Smooth muscle cell (in vitro differentiated cells): ENCODE measurements around the gene PXT1. TPM values are rescaled to one million over a fixed set of nuclear protein-coding genes. Genes with fewer than 3 reads are reported as not detected.

ENCODE experiments used
- DNase-seq: peaks from one replicate; lab custom pipeline; 2025; ENCODE audit not compliant: unreplicated experiment; lab: John Stamatoyannopoulos, UW
- H2AFZ ChIP-seq: fragments of 200-600 bp; sonication (generic); 2 replicates; pipeline ENCODE4 v1.6.0; 2016; ENCODE audit warnings: antibody characterized with exemption, low read depth, mild to moderate bottlenecking
- H3F3A ChIP-seq: fragments of 200-600 bp; sonication (generic); 2 replicates; pipeline ENCODE4 v1.6.0; 2017; ENCODE audit warnings: antibody characterized with exemption, low read depth
- H3K27ac ChIP-seq: fragments of 200-600 bp; sonication (generic); 2 replicates; pipeline ENCODE4 v1.5.1; 2016; ENCODE audit warnings: low read depth, mild to moderate bottlenecking
- H3K27me3 ChIP-seq: fragments of 200-600 bp; sonication (generic); 2 replicates; pipeline ENCODE4 v1.6.1; 2016; ENCODE audit warnings: low read depth, mild to moderate bottlenecking
- H3K36me3 ChIP-seq: fragments of 200-600 bp; sonication (generic); 2 replicates; pipeline ENCODE4 v1.5.1; 2016; ENCODE audit warnings: low read depth
- H3K4me1 ChIP-seq: fragments of 200-600 bp; sonication (generic); 2 replicates; pipeline ENCODE4 v1.5.1; 2016; ENCODE audit warnings: low read depth
- H3K4me2 ChIP-seq: fragments of 200-600 bp; sonication (generic); 2 replicates; pipeline ENCODE4 v1.6.0; 2016; ENCODE audit warnings: mild to moderate bottlenecking
- H3K4me3 ChIP-seq: fragments of 200-600 bp; sonication (generic); 2 replicates; pipeline ENCODE4 v1.5.1; 2016; ENCODE audit warnings: mild to moderate bottlenecking
- H3K79me2 ChIP-seq: fragments of 200-600 bp; sonication (generic); 2 replicates; pipeline ENCODE4 v1.6.0; 2016; ENCODE audit warnings: low read depth, mild to moderate bottlenecking
- H3K9ac ChIP-seq: fragments of 200-600 bp; sonication (generic); 2 replicates; pipeline ENCODE4 v1.6.0; 2016; ENCODE audit warnings: low read depth
- H3K9me3 ChIP-seq: fragments of 200-600 bp; sonication (generic); replicated peaks from 2 replicates; pipeline ENCODE4 v1.5.1; 2016; ENCODE audit warnings: low read depth
- H4K20me1 ChIP-seq: fragments of 200-600 bp; sonication (generic); 2 replicates; pipeline ENCODE4 v1.6.0; 2016; ENCODE audit warnings: low read depth
- CTCF ChIP-seq: fragments of 200-600 bp; sonication (generic); IDR thresholded peaks from 2 replicates; pipeline ENCODE4 v1.5.1; 2017; ENCODE audit warnings: borderline replicate concordance, mild to moderate bottlenecking, antibody characterized with exemption; ENCODE audit not compliant: insufficient read depth, poor library complexity, severe bottlenecking
- WGBS: methylation state at CpG from one replicate; pipeline ENCODE4 v1.1.7; 2016; ENCODE audit warnings: low lambda C conversion rate; 5-methylcytosine and 5-hydroxymethylcytosine counted together
- polyA plus RNA-seq: library from polyadenylated mRNA; unstranded; fragments of >200 nt; fragmentation: Nextera tagmentation; extraction: Ambion mirVana; gene quantifications from 2 replicates; pipeline ENCODE4 v1.2.1, GENCODE V29; 2016
- total RNA-seq: library from RNA; depleted of rRNA; stranded (reverse); fragments of >200 nt; gene quantifications from 2 replicates; pipeline ENCODE4 v1.2.3, GENCODE V29; 2014

The PXT1 gene
- total and polyA plus RNA-seq, 2 experiments from 2014 or later, result not detected

- H3K4me1 ChIP-seq, result peaks cover 12% of the 10 kb centered on the region
- H3K27ac ChIP-seq, result peak overlapping the region; percentile 56
- no peaks in the 10 kb centered on the region for H4K20me1 ChIP-seq
- H3K9me3 ChIP-seq, result no peaks in the 10 kb centered on the region
- H2AFZ ChIP-seq, result peak overlapping the region; percentile 99
- WGBS, result 1% methylated on average over 51 of the region's 51 CpGs
- TF ChIP-seq CTCF, result peak; percentile 48
- DNase-seq, result peak; percentile 95
- H3K4me2 ChIP-seq, result peak overlapping the region; percentile 96
- no peaks in the 10 kb centered on the region for H3K79me2 ChIP-seq
- peaks cover 9% of the 10 kb centered on the region for H3F3A ChIP-seq
- H3K27me3 ChIP-seq, result no peaks in the 10 kb centered on the region
- no peaks in the 10 kb centered on the region for H3K36me3 ChIP-seq
- H3K4me3 ChIP-seq, result peak overlapping the region; percentile 59
- H3K9ac ChIP-seq, result peak overlapping the region; percentile 42
These were observed 19.4 kb downstream of the PXT1 start for GRCh38 chr6:36423101-36423824.

GRCh38 chr6:36422714-36423100 is 19.9 kb downstream of the PXT1 start:
- no peaks in the 10 kb centered on the region for H3K27me3 ChIP-seq
- H3K36me3 ChIP-seq, result no peaks in the 10 kb centered on the region
- no peaks in the 10 kb centered on the region for H3K79me2 ChIP-seq
- H3F3A ChIP-seq, result peaks cover 9% of the 10 kb centered on the region
- peak overlapping the region; percentile 59 for H3K4me3 ChIP-seq
- H4K20me1 ChIP-seq, result no peaks in the 10 kb centered on the region
- H3K27ac ChIP-seq, result peak overlapping the region; percentile 56
- H3K4me1 ChIP-seq, result peaks cover 12% of the 10 kb centered on the region
- no peaks in the 10 kb centered on the region for H3K9me3 ChIP-seq
- no peak for TF ChIP-seq CTCF
- no peak for DNase-seq
- 50% methylated on average over 4 of the region's 4 CpGs for WGBS
- peak overlapping the region; percentile 42 for H3K9ac ChIP-seq
- peak overlapping the region; percentile 96 for H3K4me2 ChIP-seq
- peak overlapping the region; percentile 96 for H2AFZ ChIP-seq

- WGBS, result 87% methylated on average over 1 of the region's 1 CpG
- H3K27me3 ChIP-seq, result no peaks in the 10 kb centered on the region
- no peak for DNase-seq
- H3K4me2 ChIP-seq, result no peak overlapping the region
- peaks cover 12% of the 10 kb centered on the region for H3K4me1 ChIP-seq
- H3K9ac ChIP-seq, result no peak overlapping the region
- H2AFZ ChIP-seq, result no peak overlapping the region
- no peak overlapping the region for H3K4me3 ChIP-seq
- H3K36me3 ChIP-seq, result no peaks in the 10 kb centered on the region
- no peak for TF ChIP-seq CTCF
- no peaks in the 10 kb centered on the region for H3K9me3 ChIP-seq
- no peaks in the 10 kb centered on the region for H3K79me2 ChIP-seq
- no peaks in the 10 kb centered on the region for H4K20me1 ChIP-seq
- H3K27ac ChIP-seq, result no peak overlapping the region
- H3F3A ChIP-seq, result peaks cover 9% of the 10 kb centered on the region
These were observed 23.3 kb downstream of the PXT1 start for GRCh38 chr6:36419310-36419709.

- no peak for DNase-seq
- Histone ChIP-seq H3K9me3 (no peaks in the 10 kb centered on the region), H3K79me2 (no peaks in the 10 kb centered on the region), H3K36me3 (no peaks in the 10 kb centered on the region), H3K4me3 (no peak overlapping the region), H2AFZ (no peak overlapping the region), H3K9ac (no peak overlapping the region), H3K4me2 (no peak overlapping the region), H3K4me1 (peaks cover 7% of the 10 kb centered on the region), H3F3A (peaks cover 6% of the 10 kb centered on the region), H4K20me1 (no peaks in the 10 kb centered on the region), H3K27me3 (no peaks in the 10 kb centered on the region), H3K27ac (no peak overlapping the region)
- no peak for TF ChIP-seq CTCF
- 42% methylated on average over 3 of the region's 3 CpGs for WGBS
These were observed 24.1 kb downstream of the PXT1 start for GRCh38 chr6:36418558-36418957.
